ENCODE measurements around the gene THOP1.

THOP1 gene

DNA sequence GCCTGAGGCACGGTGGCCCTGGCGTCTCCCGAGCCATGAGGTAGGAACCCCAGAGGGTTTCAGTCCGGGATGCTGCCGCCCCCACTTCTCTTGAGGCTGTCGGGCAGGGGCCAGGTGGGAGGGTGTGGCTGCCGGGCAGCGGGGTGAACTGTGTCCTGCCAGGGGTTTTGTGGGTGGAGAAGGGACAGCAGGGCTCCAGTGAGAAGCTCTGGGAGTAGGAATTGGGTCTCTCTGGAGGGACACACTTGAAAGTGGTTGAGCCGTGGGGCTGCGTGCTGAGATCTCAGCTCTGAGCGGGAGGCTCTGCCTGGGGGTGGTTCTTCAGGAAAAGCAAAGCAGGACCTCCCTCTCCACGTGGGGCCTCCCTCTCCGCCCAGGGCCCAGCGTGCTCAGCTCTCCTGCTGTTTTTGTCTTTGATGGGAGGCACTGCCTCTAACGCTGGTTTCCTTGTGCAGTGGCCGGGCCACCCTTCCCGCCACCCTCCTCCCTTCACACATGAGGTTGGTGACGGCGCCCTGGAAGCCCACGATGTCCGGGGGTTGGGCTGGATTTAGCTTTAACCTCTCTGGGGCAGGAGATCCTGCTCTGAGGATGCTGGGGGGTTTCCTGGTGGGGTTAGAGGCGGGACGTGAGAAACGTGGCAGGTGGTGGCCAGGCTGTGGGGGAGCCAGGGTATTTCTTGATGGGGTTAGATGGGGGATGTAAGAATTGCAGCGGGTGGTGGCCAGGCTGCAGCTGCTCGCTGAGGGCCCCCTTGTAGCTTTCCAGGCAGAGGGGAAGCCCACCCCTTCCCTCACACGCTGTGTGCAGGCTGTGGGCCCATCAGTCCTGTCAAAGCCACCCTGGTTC is 19.1 kb downstream of the THOP1 start:
- no peak for DNase-seq

- no peak for DNase-seq
These were observed 20.1 kb downstream of the THOP1 start for GRCh38 chr19:2805261-2805900.

- DNase-seq, result no peak
These were observed 20.8 kb downstream of the THOP1 start for GRCh38 chr19:2805991-2806649.

GRCh38 chr19:2806736-2807378 is 21.6 kb downstream of the THOP1 start:
- DNase-seq, result no peak

- no peak for DNase-seq
These were observed 22.3 kb downstream of the THOP1 start for GRCh38 chr19:2807379-2808128.

- DNase-seq, result no peak
These were observed 23.0 kb downstream of the THOP1 start for GRCh38 chr19:2808129-2808941.

- no peak for DNase-seq
These were observed 24.3 kb downstream of the THOP1 start for GRCh38 chr19:2809387-2810140.

- no peak for DNase-seq
These were observed 25.1 kb downstream of the THOP1 start for GRCh38 chr19:2810141-2811091.

- no peak for DNase-seq
These were observed 26.0 kb downstream of the THOP1 start for GRCh38 chr19:2811221-2811722.

DNA sequence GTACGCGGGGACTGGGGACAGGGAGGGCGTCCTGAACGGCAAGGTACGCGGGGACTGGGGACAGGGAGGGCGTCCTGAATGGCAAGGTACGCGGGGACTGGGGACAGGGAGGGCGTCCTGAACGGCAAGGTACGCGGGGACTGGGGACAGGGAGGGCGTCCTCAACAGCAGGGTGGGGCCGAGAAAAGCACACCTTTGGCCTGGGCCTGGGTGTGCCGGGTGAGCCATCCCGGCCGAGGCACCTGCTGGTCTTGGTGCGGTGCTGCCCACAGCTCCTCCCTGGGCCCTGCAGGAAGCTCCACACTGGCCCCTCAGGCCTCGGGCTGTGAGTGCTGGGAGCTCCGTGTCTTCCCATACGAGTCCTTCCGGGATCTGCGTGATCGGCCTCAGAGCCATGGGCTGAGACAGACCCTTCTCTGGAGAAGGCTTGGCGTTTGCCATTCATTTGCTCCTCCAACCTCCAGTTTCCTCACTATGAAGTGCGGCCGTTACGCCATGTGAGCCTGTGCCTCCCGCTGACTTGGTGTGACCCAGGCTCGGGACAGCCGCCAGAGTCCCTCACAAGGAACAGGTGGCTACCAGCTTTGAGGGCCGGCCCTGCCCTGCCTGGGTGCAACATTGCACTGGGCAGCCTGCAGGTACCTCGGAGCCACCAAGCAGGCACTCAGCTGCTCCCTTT is 26.6 kb downstream of the THOP1 start:
- DNase-seq, result no peak

DNA sequence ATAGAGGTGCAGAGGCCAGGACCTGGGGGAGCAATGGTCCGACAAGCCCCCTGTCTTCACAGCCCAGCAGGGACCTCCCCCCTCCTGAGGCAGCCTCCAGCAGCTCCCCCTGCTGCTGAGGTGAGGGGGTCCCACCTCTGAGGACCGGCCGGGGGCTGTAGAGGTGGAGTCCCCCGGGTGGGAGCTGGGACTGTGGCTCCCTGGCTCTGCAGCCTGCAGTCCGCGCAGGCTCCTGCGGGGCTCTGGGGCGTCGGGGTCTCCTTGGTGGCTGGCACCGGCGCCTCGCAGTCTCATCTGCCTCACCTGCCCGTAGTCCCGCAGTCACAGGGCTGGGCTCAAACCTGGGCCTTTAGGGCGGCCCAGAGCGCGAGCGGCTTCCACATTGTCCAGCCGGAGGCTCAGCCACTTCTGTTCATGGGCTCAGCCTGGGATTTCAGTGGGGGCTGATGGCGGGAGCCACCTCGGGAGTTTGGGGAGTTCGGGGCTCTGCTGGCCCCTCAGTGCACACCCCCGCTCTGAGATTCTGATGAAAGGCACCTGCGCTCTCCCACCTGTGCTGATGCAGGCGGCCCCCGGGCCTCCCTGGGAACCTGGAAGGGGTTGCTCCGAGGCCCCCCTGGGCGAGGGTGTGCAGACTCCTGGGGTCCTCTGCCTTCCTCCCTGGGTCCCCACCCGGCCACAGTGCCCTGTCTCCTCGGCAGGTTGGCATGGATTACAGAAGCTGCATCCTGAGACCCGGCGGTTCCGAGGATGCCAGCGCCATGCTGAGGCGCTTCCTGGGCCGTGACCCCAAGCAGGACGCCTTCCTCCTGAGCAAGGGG is 27.3 kb downstream of the THOP1 start:
- DNase-seq, result no peak

DNA sequence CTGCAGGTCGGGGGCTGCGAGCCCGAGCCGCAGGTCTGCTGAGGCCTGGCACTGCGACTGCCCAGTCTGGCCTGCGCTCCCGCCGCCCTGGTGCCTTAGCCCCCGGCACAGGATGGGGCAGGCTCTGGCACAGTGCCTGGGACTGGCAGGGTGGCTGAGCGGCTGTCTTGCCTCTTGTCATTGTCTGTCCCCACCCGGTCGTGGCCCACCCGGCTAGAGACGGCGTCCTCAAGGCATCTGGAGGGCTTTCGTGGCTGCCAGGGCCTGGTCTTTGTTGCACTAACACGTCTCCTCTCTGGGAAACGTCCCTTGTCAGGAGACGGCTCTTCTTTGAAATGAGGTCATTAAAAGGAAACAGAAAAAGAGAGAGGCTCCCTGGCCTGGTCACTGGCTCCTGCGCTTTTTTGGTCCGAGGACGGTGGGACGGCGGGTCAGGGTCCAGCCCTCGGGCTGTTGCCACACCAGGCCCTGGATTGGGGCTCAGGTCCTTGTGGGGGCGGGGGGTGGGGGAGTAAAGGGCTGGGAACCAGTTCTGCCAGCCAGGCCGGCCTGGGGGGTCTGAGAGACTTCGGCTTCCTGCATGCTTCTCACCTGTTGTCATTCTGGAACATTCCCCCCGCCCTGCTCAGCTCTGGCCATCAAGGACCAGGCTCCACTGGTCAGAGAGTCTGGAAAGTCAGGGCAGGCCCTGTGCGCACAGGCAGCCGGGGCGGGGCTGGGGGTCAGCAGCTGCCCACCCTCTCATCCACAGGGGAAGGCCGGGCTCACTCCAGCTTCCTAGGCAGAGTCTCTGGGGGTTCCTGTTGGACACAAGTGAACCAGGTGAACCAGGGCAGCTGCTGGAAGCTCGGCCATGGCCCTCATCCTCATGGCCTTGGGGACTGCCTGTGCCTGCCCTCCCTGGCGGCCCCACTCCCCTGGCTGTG is 28.2 kb downstream of the THOP1 start:
- no peak for DNase-seq

DNA sequence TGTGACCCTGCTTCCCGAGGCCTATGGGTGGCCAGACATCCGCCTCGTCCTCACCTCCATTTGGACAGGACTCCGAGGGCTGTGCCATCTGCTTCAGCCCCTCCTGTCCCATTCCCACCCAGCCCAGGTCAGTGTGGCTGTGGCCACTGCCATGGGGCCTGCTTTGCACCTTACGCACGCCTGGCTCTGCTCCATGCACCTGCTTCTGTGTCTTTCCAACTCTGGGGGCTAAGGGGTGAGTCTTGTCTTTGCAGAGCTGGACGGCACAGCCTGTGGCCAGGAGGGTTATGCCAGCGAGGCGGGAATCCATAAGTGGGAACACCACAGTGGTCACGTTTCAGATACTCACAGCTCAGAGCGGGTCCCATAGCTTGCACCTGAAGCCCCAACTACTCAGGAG is 29.1 kb downstream of the THOP1 start:
- DNase-seq, result no peak

DNA sequence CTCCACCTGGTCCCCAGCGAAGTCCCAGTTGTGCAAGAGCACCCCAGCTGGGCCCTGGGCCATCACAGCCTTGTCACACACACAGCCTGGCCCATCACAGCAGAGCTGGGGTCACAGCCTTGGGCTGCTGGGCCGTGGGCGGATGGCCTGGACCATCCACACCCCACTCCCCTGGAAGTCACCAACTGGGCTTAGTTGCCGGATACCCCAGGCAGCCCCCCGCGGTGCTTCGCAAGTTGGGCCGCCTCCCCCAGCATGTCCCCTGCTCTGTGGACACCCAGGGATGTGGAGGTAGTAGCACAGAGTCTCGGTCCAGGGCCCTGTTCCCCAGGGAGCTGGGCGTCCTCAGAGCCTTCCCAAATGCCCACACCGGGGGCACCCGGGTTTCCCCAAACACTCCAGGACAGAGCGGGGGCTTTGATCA is 29.9 kb downstream of the THOP1 start:
- no peak for DNase-seq

DNA sequence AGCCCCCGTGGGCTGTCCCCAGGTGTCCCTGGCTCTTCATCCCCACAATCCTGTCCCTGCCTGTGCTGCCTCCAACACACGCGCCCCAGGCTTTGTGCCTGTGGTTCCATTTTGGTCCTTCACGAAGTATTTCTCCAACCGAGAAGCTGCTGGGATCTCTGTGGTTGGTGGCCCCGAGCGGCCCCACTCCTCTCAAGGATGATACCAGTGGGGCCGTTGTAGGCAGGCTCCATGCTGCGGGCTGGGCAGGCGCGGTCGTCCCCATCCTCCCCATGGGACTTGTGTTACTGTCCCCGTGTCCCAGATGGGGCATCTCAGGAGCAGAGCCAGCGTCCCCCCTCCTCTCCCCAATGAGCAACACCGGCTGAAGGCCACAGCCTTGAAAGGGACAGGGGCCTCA is 30.6 kb downstream of the THOP1 start:
- DNase-seq, result no peak

GRCh38 chr19:2816641-2817040 is 31.3 kb downstream of the THOP1 start:
- no peak for DNase-seq
